ENCODE data around the gene ZNF197. TPM values are rescaled to one million over a fixed set of nuclear protein-coding genes. Genes with fewer than 3 reads are reported as not detected.

ZNF197 gene
- total and polyA plus RNA-seq, 4 donors: 2.4 to 10.6 (median 5.9) TPM

- Histone ChIP-seq H3K36me3 (ENCODE audit: control insufficient read depth in 4 of 4, insufficient read depth in 3 of 4, low read depth in 1 of 4, low read length in 3 of 4) (no peaks in the 10 kb centered on the region), H3K27ac (ENCODE audit: low read depth in 1 of 2, low read length in 2 of 2) (no peak overlapping the region), H3K27me3 (ENCODE audit: control insufficient read depth in 4 of 4, insufficient read depth in 4 of 4, low read length in 3 of 4) (no peaks in the 10 kb centered on the region), H3K9me3 (ENCODE audit: control insufficient read depth in 4 of 4, low read length in 3 of 4) (peaks cover 0 to 6% (median 1%) of the 10 kb centered on the region in 4 donors), H3K4me1 (ENCODE audit: control insufficient read depth in 4 of 4, insufficient read depth in 4 of 4, low read length in 3 of 4) (no peaks in the 10 kb centered on the region), H3K9ac (ENCODE audit: low read depth in 1 of 2, low read length in 2 of 2) (no peak overlapping the region), H3K4me3 (ENCODE audit: low read depth in 1 of 3, low read length in 3 of 3) (no peak overlapping the region)
- 97% methylated on average over 2 of the region's 2 CpGs for WGBS
- no peak for DNase-seq (ENCODE audit: low spot score)
- TF ChIP-seq, protein P1, sequence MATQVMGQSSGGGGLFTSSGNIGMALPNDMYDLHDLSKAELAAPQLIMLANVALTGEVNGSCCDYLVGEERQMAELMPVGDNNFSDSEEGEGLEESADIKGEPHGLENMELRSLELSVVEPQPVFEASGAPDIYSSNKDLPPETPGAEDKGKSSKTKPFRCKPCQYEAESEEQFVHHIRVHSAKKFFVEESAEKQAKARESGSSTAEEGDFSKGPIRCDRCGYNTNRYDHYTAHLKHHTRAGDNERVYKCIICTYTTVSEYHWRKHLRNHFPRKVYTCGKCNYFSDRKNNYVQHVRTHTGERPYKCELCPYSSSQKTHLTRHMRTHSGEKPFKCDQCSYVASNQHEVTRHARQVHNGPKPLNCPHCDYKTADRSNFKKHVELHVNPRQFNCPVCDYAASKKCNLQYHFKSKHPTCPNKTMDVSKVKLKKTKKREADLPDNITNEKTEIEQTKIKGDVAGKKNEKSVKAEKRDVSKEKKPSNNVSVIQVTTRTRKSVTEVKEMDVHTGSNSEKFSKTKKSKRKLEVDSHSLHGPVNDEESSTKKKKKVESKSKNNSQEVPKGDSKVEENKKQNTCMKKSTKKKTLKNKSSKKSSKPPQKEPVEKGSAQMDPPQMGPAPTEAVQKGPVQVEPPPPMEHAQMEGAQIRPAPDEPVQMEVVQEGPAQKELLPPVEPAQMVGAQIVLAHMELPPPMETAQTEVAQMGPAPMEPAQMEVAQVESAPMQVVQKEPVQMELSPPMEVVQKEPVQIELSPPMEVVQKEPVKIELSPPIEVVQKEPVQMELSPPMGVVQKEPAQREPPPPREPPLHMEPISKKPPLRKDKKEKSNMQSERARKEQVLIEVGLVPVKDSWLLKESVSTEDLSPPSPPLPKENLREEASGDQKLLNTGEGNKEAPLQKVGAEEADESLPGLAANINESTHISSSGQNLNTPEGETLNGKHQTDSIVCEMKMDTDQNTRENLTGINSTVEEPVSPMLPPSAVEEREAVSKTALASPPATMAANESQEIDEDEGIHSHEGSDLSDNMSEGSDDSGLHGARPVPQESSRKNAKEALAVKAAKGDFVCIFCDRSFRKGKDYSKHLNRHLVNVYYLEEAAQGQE (IDR thresholded peaks at IDR 0.05): no peak
- TF ChIP-seq RAD21 (IDR thresholded peaks at IDR 0.05): no peak
- TF ChIP-seq NR2F2 (IDR thresholded peaks at IDR 0.05): no peak
- TF ChIP-seq RXRA (IDR thresholded peaks at IDR 0.05): no peak
- TF ChIP-seq FOXA1 (IDR thresholded peaks at IDR 0.05): no peak
- TF ChIP-seq YY1 (IDR thresholded peaks at IDR 0.05): no peak
- TF ChIP-seq GABPA (IDR thresholded peaks at IDR 0.05 in 1 of 2, conservative IDR thresholded peaks at IDR 0.05 in 1 of 2): no peak
- TF ChIP-seq, protein P2, sequence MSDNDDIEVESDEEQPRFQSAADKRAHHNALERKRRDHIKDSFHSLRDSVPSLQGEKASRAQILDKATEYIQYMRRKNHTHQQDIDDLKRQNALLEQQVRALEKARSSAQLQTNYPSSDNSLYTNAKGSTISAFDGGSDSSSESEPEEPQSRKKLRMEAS (IDR thresholded peaks at IDR 0.05): no peak
Observed at GRCh38 chr3:44601749-44602148, 23.1 kb upstream of the ZNF197 start.

DNA sequence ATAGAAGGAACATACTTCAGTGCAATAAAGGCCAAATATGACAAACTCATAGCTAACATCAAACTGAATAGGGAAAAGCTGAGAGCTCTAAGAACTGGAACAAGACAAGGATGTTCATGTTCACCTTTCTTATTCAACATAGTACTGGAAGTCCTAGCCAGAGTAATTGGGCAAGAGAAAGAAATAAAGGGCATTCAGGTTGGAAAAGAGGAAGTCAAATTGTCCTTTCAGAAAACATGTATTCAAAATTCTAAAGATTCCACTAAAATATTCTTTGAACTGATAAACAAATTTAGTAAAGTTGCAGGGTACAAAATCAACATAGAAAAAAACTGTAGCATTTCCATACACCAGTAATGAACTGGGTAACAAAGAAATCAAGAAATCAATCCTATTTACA, 12.2 kb upstream of the ZNF197 start:
- DNase-seq (ENCODE audit: low spot score): no peak
- Histone ChIP-seq H3K4me3 (ENCODE audit: low read depth in 1 of 3, low read length in 3 of 3) (no peak overlapping the region), H3K4me1 (ENCODE audit: control insufficient read depth in 4 of 4, insufficient read depth in 4 of 4, low read length in 3 of 4) (no peaks in the 10 kb centered on the region), H3K27ac (ENCODE audit: low read depth in 1 of 2, low read length in 2 of 2) (no peak overlapping the region), H3K9ac (ENCODE audit: low read depth in 1 of 2, low read length in 2 of 2) (no peak overlapping the region), H3K36me3 (ENCODE audit: control insufficient read depth in 4 of 4, insufficient read depth in 3 of 4, low read depth in 1 of 4, low read length in 3 of 4) (peaks cover 0 to 3% (median 0%) of the 10 kb centered on the region in 4 donors), H3K9me3 (ENCODE audit: control insufficient read depth in 4 of 4, low read length in 3 of 4) (no peaks in the 10 kb centered on the region), H3K27me3 (ENCODE audit: control insufficient read depth in 4 of 4, insufficient read depth in 4 of 4, low read length in 3 of 4) (no peaks in the 10 kb centered on the region)
- no peak for TF ChIP-seq YY1 (IDR thresholded peaks at IDR 0.05)
- TF ChIP-seq, protein P3, sequence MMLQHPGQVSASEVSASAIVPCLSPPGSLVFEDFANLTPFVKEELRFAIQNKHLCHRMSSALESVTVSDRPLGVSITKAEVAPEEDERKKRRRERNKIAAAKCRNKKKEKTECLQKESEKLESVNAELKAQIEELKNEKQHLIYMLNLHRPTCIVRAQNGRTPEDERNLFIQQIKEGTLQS (IDR thresholded peaks at IDR 0.05): no peak
- TF ChIP-seq, protein P1 (IDR thresholded peaks at IDR 0.05): no peak
- no peak for TF ChIP-seq HNF4A (conservative IDR thresholded peaks at IDR 0.05)
- TF ChIP-seq GABPA (IDR thresholded peaks at IDR 0.05 in 1 of 2, conservative IDR thresholded peaks at IDR 0.05 in 1 of 2): no peak
- TF ChIP-seq, protein P4, sequence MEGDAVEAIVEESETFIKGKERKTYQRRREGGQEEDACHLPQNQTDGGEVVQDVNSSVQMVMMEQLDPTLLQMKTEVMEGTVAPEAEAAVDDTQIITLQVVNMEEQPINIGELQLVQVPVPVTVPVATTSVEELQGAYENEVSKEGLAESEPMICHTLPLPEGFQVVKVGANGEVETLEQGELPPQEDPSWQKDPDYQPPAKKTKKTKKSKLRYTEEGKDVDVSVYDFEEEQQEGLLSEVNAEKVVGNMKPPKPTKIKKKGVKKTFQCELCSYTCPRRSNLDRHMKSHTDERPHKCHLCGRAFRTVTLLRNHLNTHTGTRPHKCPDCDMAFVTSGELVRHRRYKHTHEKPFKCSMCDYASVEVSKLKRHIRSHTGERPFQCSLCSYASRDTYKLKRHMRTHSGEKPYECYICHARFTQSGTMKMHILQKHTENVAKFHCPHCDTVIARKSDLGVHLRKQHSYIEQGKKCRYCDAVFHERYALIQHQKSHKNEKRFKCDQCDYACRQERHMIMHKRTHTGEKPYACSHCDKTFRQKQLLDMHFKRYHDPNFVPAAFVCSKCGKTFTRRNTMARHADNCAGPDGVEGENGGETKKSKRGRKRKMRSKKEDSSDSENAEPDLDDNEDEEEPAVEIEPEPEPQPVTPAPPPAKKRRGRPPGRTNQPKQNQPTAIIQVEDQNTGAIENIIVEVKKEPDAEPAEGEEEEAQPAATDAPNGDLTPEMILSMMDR (IDR thresholded peaks at IDR 0.05; ENCODE audit: low read depth, low read length, missing input control): no peak
- no peak for TF ChIP-seq FOXA2 (IDR thresholded peaks at IDR 0.05)
- TF ChIP-seq NR2F2 (IDR thresholded peaks at IDR 0.05): no peak
- no peak for TF ChIP-seq SP1 (IDR thresholded peaks at IDR 0.05)
- no peak for TF ChIP-seq TAF1 (conservative IDR thresholded peaks at IDR 0.05)
- TF ChIP-seq EGR1 (IDR thresholded peaks at IDR 0.05; ENCODE audit: low read depth in 2 of 2): no peak
- TF ChIP-seq RAD21 (IDR thresholded peaks at IDR 0.05): no peak
- no peak for TF ChIP-seq JUND (IDR thresholded peaks at IDR 0.05)

Data from liver (tissue), 9 donors.